ENCODE data around the gene DRAP1.

DNA sequence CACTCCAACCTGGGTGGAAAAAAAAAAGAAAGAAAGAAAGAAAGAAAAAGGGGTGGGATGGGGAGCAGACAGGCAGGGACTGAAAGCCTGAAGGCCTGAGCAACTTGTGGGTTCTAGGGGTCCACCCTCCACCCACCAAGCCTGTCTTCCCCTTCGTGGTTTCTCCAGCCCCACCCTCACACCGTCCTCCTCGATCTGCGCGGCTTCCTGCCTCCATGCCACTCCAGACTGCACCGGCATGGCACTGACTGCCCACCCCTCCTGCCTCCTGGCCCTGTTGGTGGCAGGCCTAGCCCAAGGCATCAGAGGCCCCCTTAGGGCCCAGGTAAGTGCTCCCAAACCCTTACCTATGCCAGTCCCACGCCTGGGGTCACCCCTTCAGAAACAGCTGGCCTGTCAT lies 39.6 kb upstream of the DRAP1 start, which contains the start of gene CTSW:
- TF ChIP-seq CTCF (IDR thresholded peaks at IDR 0.05; ENCODE audit: insufficient read depth, low read depth, low read length) = no peak
- no peak for TF ChIP-seq EZH2 (IDR thresholded peaks at IDR 0.05; ENCODE audit: insufficient read depth, low read length)
